ENCODE data around the gene TP53INP2. TPM values are rescaled to one million over a fixed set of nuclear protein-coding genes. Genes with fewer than 3 reads are reported as not detected.

TP53INP2 gene
- 5.3 and 11.2 TPM in 2 replicates for total RNA-seq

GRCh38 chr20:34704177-34705007 is at the start of gene TP53INP2:
TP53INP2 (plus strand) TSS chr20:34704344; CDS start chr20:34708740, 4,396 bp downstream.

DNA sequence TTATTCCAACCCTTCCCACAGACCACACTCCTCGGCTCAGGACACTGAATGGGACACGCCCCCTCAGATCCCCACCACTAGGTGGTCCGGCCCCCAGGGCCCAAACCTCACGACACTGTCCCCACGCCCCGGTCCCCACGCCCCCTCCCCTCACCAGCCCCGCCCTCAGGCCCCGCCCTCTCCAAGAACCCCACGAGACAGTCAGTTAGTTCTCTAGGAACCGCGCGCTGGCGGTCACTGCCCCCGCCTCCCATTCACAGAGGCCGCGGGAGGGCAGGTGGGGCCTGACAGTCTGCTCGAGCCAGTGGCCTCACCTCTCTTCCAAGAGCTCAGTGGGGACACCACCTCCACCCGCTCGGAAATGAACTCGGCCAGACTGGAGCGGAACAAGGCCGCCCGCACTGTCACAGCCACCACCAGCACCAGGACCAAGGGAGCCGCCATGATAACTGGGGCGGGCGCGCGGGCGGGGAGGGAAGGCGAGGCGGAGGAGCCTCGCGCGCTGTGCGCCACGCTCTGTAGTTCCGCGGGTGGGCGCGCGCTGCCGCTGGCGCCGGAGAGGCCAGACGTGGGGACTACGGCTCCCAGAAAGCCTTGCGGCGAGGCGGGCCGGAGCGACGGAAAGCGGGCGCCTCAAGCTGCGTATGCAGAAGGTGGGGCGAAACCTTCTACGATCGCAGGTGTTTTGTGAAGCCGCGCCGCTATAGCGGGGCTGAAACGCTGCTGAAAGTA is 27.3 kb upstream of the TP53INP2 start, which contains the start of gene PIGU:
Gene PIGU (minus strand): TSS at position 451 of the 732 bp plus-strand sequence. CDS start 7 bp downstream, at position 444.

Other genes with a start within 250 kb of the TP53INP2 start
- 43.1 and 86.3 TPM in 2 replicates for gene DYNLRB1, start 187.9 kb upstream of the TP53INP2 start, total RNA-seq
- 14.2 and 28.1 TPM in 2 replicates for gene MAP1LC3A, start 145.6 kb upstream of the TP53INP2 start, total RNA-seq
- 4.4 and 10.1 TPM in 2 replicates for gene PIGU, start 27.3 kb upstream of the TP53INP2 start, total RNA-seq
- gene NCOA6, start 121.3 kb downstream of the TP53INP2 start, total RNA-seq = 3.2 and 7.4 TPM in 2 replicates
- gene GGT7, start 168.5 kb downstream of the TP53INP2 start, total RNA-seq = 0.97 and 8.7 TPM in 2 replicates
- gene ACSS2, start 172.3 kb downstream of the TP53INP2 start, total RNA-seq = 42.1 and 48.6 TPM in 2 replicates

Data from bladder microvascular endothelial cell (primary cell).